GM21515 (cell line): ENCODE measurements around the gene ZNF511.

Source experiments
- ATAC-seq: cut with Tn5 transposase; IDR thresholded peaks from one replicate; pipeline ENCODE4 v1.9.1; 2021; ENCODE audit not compliant: unreplicated experiment

Gene ZNF511

GRCh38 chr10:133274751-133275683 is 33.7 kb upstream of the ZNF511 start:
- ATAC-seq, result peak; percentile 46

DNA sequence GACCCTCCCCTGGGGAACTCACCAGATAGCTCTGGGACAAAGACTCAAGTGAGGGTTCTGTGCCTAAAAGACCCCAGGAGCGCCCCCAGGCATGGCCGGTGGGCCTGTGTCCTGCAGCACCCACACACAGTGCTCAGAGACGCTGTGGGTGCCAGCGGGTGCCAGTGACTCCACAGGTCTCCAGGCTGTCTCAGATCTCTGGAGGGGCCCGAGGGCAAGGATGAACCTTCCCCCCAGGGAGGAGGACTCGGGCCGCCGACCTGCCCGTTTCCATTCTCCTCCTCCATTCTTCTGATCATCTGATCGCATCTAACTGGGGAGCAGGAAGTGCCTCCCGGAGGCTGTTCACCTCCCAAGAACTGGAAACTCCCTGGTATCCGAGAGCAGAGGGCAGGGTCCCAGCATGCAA is 33.0 kb upstream of the ZNF511 start:
- peak; percentile 30 for ATAC-seq

GRCh38 chr10:133276100-133276434 is 32.6 kb upstream of the ZNF511 start:
- no peak for ATAC-seq

DNA sequence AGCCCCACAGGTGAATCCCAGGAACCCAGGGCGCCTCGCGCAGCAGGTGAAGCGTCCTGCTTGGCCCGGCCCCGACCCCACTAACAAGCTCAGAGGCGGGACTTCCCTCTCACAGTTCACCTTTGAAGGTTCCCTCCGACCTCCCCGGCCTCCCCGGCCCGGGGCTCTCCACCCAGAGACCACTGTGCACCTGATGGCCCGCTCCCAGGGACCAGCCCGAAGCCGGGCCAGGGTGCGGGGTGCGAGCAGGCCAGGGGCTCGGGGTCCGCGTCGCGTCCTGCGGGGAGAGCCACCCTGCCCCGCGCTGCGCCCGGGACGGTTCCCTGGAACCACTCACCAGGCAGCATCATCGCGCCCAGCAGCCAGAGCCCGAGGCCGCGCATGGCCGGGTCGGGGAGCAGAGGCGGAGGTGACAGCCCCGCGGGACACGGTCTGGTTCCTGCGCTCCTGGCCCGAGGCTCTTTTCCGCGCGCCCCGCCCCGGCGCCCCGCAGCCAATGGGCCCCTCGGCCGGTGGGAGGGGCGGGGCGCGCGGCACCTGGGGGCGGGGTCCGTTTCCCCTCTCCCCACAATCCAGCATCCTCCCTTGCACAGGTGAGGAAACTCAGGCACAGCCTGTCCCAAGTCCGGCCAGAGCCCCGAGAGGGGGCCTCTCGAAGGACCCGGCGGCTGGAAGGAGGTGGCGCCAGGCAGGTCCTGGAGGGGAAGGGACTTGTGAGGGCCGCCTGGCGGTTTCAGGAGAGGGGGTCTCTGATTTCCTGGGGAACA is 32.1 kb upstream of the ZNF511 start, which contains the start of gene ADAM8:
Gene ADAM8, minus strand, starts transcription at position 434 of the 767 bp plus-strand sequence. Its CDS starts 51 bp downstream, at position 383.
- ATAC-seq, result peak; percentile 41

DNA sequence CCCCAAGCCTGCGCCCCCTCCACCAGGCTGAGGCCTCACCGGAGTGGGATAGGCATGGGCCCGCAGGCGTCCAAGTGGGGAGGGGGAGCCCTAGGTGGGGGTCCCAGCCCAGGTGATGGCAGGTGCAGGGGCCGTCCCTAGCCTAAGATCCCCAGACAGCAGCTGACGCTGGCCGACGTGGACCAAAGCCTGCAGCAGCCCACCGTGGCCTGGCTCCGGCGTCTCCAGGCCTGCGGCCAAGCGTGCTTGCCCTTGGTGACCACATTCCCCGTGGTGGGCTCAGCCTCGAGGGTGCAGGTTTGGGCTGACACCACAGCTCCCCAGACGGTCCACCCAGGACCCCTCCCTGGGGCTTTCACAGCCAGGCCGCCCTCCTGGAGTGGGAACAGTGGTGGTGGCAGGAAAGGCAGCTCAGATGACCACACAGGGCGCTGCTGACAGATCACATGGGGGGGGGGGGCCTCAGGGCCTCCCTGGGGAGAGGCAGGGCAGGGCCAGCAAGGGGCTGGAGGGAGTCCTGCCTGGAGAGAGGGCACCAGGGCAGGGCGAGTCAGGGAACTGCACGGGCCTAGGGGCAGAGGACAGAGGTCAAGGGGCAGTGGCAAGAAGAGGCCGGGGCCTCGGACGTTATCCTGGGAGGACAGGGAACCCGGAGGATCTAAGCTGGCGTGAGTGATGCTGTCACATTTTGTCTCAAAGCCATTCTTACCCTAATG is 31.3 kb upstream of the ZNF511 start:
- ATAC-seq, result no peak

GRCh38 chr10:133277993-133278576 is 30.6 kb upstream of the ZNF511 start:
- no peak for ATAC-seq

GRCh38 chr10:133278577-133279265 is 30.0 kb upstream of the ZNF511 start:
- peak; percentile 45 for ATAC-seq

DNA sequence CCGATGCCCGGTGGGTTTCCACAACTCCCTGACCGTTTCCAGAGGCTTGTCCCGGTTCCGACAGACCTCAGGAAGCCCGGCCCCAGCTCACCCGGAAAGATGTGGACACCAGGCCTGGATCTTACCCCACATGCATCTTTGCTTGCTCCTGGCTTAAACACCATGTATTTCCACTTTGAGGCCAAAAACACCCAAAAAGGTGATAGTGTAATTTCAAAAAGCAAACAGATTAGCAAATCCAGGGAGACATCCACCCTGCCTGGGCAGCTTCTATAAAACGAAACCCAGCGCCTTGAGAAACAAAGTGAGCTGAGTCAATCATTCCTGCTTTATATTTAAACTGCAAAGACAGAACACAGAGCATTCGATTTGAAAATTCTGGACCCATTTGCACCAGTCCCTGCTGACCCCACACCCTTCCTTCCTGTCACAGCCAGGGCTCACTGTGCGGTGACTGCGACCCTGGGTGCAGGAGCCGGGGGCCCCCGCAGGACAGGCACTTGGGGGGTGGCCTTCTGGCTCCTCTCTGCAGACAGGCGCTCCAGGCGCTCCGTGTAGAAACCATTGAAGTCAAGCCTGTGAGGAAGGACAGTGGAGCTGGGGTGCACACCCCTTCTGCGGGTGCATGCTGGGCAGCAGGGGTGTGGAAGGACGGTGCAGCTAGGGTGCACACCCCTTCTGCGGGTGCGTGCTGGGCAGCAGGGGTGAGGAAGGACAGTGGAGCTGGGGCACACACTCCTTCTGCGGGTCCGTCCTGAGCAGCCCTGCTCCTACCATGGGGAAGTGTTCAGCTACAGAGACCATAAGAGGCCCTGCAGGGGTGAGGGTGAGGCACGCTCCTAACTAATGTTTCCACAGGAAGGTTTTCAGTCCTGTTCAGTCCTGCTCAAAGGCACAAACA is 29.1 kb upstream of the ZNF511 start:
- no peak for ATAC-seq

GRCh38 chr10:133280391-133281059 is 28.2 kb upstream of the ZNF511 start:
- no peak for ATAC-seq

- no peak for ATAC-seq
These were observed 27.6 kb upstream of the ZNF511 start for GRCh38 chr10:133281084-133281483.

DNA sequence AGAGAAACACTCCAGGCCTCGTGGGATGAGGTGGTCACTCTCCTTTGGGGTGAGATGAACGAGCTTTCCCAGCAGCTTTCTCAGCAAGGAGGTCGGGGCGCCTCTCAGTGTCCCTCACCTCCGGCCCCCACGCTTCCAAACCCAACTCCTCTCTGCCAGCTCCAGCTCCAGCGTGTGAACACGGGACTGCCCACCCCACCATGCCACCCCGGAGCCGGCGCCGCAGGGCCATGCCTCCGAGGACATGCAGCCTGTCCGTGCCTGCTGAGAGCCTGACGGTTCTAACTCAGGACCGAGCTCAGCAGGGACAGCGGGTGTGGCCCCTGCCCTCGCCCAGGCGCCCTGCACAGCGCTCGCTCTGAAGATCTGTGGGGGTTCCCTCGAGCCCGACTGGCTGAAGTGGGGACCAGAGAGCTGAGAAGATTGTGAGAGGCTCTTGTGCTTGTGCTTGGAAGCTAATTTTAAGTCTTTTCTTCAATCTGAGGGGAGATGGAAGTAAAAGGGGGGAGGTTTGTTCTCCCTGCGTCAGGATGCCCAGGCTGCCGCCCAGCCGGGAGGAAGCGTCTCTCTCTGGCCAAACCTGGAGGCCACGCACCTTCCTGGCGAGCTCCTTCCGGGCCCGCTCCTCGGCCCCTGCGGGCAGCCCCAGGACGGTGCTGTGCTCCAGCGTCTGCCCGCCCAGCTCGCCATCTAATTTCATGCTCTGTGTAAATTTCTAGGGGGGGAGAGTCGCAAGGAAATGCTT is 26.9 kb upstream of the ZNF511 start:
- ATAC-seq, result no peak

DNA sequence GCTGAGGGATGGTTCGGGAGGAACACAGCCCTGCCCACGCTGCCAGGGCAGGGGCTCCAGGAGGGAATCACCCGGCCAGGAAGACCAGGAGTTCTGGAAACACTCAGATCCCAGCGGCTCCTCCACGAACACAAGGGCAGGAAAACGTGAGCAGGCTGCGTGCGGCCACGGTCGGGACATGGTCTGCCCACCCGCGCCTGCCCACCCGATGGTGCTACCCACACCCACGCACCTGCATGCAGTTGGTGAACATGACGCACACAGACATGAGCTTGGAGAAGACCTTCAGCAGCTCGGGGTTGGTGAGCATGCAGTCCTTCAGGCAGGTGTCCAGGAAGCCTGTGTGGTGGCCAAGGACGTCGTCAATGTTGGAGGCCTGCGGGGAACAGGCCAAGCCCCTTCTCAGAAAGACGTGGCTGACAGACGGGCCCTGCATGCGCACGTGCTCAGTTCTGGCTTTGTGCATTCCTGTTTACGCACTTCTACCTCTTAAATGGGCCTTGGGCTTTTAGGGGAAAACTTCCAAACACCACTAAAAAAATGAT is 25.8 kb upstream of the ZNF511 start:
- ATAC-seq, result no peak

DNA sequence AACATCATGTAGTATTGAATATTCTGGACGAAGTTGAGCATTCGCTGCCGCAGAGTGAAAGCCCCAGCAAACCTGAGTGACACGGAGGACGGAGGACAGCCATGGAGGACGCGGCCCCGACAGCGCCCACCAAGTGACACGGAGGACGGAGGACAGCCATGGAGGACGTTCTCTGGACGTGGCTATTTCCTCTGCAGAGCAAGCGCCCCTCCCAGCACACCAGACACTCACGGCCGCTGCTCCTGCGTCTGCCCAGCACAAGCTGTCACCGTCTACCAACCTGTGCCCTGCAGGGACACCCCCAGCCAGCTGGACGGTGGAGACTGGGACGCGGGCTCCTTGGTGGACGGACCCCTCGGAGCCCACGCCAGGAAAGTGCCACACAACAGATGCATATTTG is 24.8 kb upstream of the ZNF511 start:
- ATAC-seq, result no peak

GRCh38 chr10:133285217-133285616 is 23.5 kb upstream of the ZNF511 start:
- ATAC-seq, result no peak

GRCh38 chr10:133286366-133286765 is 22.3 kb upstream of the ZNF511 start:
- no peak for ATAC-seq

- no peak for ATAC-seq
These were observed 20.7 kb upstream of the ZNF511 start for GRCh38 chr10:133287832-133288500.

DNA sequence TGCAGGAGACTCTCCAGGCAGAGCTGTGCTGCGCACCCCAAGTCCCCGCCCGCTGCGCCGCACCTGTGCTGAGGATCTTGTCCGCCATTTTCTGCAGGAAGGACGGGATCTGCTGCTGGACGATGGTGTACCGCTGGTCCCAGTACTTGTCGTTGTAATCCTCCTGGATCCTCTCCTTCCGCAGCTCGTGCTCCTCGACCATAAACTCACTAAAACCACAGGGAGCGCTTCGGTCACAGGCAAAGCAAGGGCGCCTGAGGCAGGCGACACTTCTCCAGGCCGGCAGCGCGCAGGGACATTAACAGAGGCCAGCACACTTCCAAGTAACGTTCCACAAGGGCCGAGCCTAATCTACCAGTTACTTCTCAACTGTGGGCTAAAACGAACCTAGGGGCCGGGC is 19.0 kb upstream of the ZNF511 start:
- no peak for ATAC-seq
